HG02970 (cell line): ENCODE results near the gene KRTAP2-1.
"Not testable (repeated sequence)": the region's sequence is repeated elsewhere in the genome, so short reads cannot be mapped to it uniquely, and the experiment has no call there.

ENCODE experiments used
- ATAC-seq: cut with Tn5 transposase; IDR thresholded peaks from one replicate; pipeline ENCODE4 v1.9.1; 2021; ENCODE audit warnings: mild to moderate bottlenecking, moderate library complexity, moderate number of reproducible peaks; ENCODE audit not compliant: unreplicated experiment, low FRiP score

KRTAP2-1 gene

GRCh38 chr17:41046735-41047465 is at the start of gene KRTAP2-1:
Gene KRTAP2-1, minus strand, starts transcription at chr17:41047316. Its CDS starts 49 bp downstream, at chr17:41047267.
- ATAC-seq: not testable (repeated sequence)

GRCh38 chr17:41096055-41096454 is 48.9 kb upstream of the KRTAP2-1 start:
- no peak for ATAC-seq

- ATAC-seq: not testable (repeated sequence)
Observed at GRCh38 chr17:41088760-41089352, 41.7 kb upstream of the KRTAP2-1 start.

- not testable (repeated sequence) for ATAC-seq
Observed at GRCh38 chr17:41084100-41084856, 37.2 kb upstream of the KRTAP2-1 start, which contains the start of gene KRTAP4-7. Gene KRTAP4-7, plus strand, starts transcription at chr17:41084150. Its CDS starts 57 bp downstream, at chr17:41084207.

GRCh38 chr17:41083427-41083826 is 36.3 kb upstream of the KRTAP2-1 start:
- not testable (repeated sequence) for ATAC-seq

GRCh38 chr17:41082626-41083025 is 35.5 kb upstream of the KRTAP2-1 start:
- ATAC-seq: no peak

- ATAC-seq: no peak
Observed at GRCh38 chr17:41076788-41077187, 29.7 kb upstream of the KRTAP2-1 start.

GRCh38 chr17:41073676-41074075 is 26.6 kb upstream of the KRTAP2-1 start:
- no peak for ATAC-seq

- ATAC-seq: no peak
Observed at GRCh38 chr17:41071606-41072360, 24.7 kb upstream of the KRTAP2-1 start.

- ATAC-seq: no peak
Observed at GRCh38 chr17:41069031-41069430, 21.9 kb upstream of the KRTAP2-1 start.

GRCh38 chr17:41067281-41067680 is 20.2 kb upstream of the KRTAP2-1 start:
- no peak for ATAC-seq

GRCh38 chr17:41065829-41066624 is 18.9 kb upstream of the KRTAP2-1 start, which contains the start of gene KRTAP2-4:
Gene KRTAP2-4, minus strand, starts transcription at chr17:41065879. Its CDS starts 34 bp downstream, at chr17:41065845.
- ATAC-seq: no peak

GRCh38 chr17:41065016-41065689 is 18.0 kb upstream of the KRTAP2-1 start:
- ATAC-seq: not testable (repeated sequence)

- ATAC-seq: no peak
Observed at GRCh38 chr17:41064301-41064700, 17.2 kb upstream of the KRTAP2-1 start.

- no peak for ATAC-seq
Observed at GRCh38 chr17:41063449-41063848, 16.3 kb upstream of the KRTAP2-1 start.

GRCh38 chr17:41061964-41062363 is 14.8 kb upstream of the KRTAP2-1 start:
- ATAC-seq: no peak

GRCh38 chr17:41060052-41060604 is 13.0 kb upstream of the KRTAP2-1 start, which contains the start of gene KRTAP2-3:
Gene KRTAP2-3, minus strand, starts transcription at chr17:41060114. Its CDS starts 64 bp downstream, at chr17:41060050.
- ATAC-seq: no peak

GRCh38 chr17:41059276-41060051 is 12.3 kb upstream of the KRTAP2-1 start:
- ATAC-seq: not testable (repeated sequence)
